Muscle of leg (tissue), 11 donors: ENCODE results near the gene DYNC1I1. TPM values are rescaled to one million over a fixed set of nuclear protein-coding genes. Genes with fewer than 3 reads are reported as not detected.

ENCODE experiments used
- DNase-seq: peaks from one replicate; pipeline ENCODE4 v3.0.0; 2013
- H3K27ac ChIP-seq: one replicate; pipeline ENCODE4 v1.5.1; 2013; ENCODE audit warnings: mild to moderate bottlenecking, low read length, control low read depth
- H3K27me3 ChIP-seq: one replicate; pipeline ENCODE4 v1.6.1; 2013; ENCODE audit warnings: low read length; ENCODE audit not compliant: control insufficient read depth, insufficient read depth
- H3K36me3 ChIP-seq: one replicate; pipeline ENCODE4 v1.6.1; 2013; ENCODE audit warnings: low read length; ENCODE audit not compliant: control insufficient read depth, insufficient read depth
- H3K4me1 ChIP-seq: one replicate; pipeline ENCODE4 v1.6.1; 2013; ENCODE audit warnings: low read length; ENCODE audit not compliant: control insufficient read depth, insufficient read depth
- H3K4me3 ChIP-seq: one replicate; pipeline ENCODE4 v1.5.1; 2013; ENCODE audit warnings: low read length, control low read depth
- H3K9me3 ChIP-seq: replicated peaks from 2 replicates; pipeline ENCODE4 v1.6.1; 2013; ENCODE audit warnings: low read depth, low read length; ENCODE audit not compliant: control insufficient read depth
- WGBS: methylation state at CpG from one replicate; pipeline ENCODE4 v1.1.5; 2013; ENCODE audit warnings: missing lambda C conversion rate; ENCODE audit not compliant: insufficient coverage; 5-methylcytosine and 5-hydroxymethylcytosine counted together
- polyA plus RNA-seq, 8 donors: library from polyadenylated mRNA; unstranded; fragments of 120-200 nt; gene quantifications; one replicate each; pipeline versions ENCODE4 v1.2.1 to v1.2.3, GENCODE V29; 2013; ENCODE audit warnings: inconsistent platforms in 1 of 8, low replicate concordance in 1 of 8; ENCODE audit not compliant: insufficient read length in 8 of 8, insufficient read depth in 1 of 8
- total RNA-seq: library from RNA; stranded (reverse); fragments of 120-200 nt; gene quantifications from one replicate; pipeline ENCODE4 v1.2.4, GENCODE V29; 2013

Gene DYNC1I1
- total and polyA plus RNA-seq, 9 donors, result 0.39 to 1.3 (median 1.0) TPM

GRCh38 chr7:96116173-96116572 lies 343.8 kb downstream of the DYNC1I1 start:
- H3K27ac ChIP-seq, result no peak overlapping the region
- WGBS, result no CpG with 5 or more reads among the region's 7 CpGs
- no peak for DNase-seq
- H3K4me3 ChIP-seq, result no peak overlapping the region
- H3K27me3 ChIP-seq, result no peaks in the 10 kb centered on the region
- H3K4me1 ChIP-seq, result no peaks in the 10 kb centered on the region
- H3K36me3 ChIP-seq, result peaks cover 5% of the 10 kb centered on the region
- H3K9me3 ChIP-seq, result no peaks in the 10 kb centered on the region

GRCh38 chr7:96118449-96119001 lies 346.2 kb downstream of the DYNC1I1 start:
- WGBS, result 50% methylated on average over 9 of the region's 13 CpGs
- Histone ChIP-seq H3K4me3 (no peak overlapping the region), H3K27me3 (no peaks in the 10 kb centered on the region), H3K4me1 (no peaks in the 10 kb centered on the region), H3K9me3 (no peaks in the 10 kb centered on the region), H3K27ac (no peak overlapping the region), H3K36me3 (peaks cover 5% of the 10 kb centered on the region)
- DNase-seq, result no peak

DNA sequence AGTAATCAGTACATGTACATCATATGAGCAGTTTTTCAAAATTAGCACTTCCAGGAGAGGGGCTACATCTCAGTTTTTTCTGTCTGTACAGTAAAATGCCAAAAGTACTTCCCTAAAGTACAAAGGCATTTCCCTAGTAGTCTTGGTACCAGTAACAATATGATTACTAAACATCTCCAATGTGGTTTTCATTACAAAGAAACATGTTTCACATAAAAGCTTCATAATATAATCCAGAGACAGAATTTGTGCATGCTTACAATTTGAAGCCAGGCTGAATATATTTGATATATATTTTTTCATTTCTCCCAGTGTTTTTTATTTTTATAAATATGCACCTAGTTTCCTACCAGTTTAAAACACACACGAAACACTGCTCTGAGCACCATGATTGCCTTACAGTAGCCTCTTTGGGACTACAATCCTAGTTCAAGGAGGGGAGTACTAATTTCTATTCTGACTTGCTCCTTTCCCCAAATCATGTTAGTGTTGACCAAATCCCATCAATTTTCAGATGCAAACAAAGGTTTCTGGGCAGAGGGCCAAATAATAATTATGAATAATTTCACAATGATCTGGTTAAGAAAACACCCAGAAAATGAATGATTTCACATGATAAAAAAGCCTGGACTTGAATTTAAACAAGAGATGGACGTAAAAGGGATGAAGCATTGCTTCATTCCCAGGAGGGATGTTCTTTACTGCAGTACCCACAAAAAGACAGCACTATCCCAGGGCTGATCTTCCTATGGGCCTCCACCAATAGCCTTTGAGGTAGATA lies 348.3 kb downstream of the DYNC1I1 start:
- Histone ChIP-seq H3K27me3 (no peaks in the 10 kb centered on the region), H3K36me3 (peaks cover 5% of the 10 kb centered on the region), H3K9me3 (no peaks in the 10 kb centered on the region), H3K4me3 (no peak overlapping the region), H3K4me1 (no peaks in the 10 kb centered on the region), H3K27ac (no peak overlapping the region)
- DNase-seq, result no peak
- WGBS, result no CpG with 5 or more reads among the region's 2 CpGs

GRCh38 chr7:96121752-96122151 lies 349.4 kb downstream of the DYNC1I1 start:
- Histone ChIP-seq H3K4me3 (no peak overlapping the region), H3K4me1 (no peaks in the 10 kb centered on the region), H3K27me3 (no peaks in the 10 kb centered on the region), H3K27ac (no peak overlapping the region), H3K9me3 (no peaks in the 10 kb centered on the region), H3K36me3 (peaks cover 5% of the 10 kb centered on the region)
- WGBS, result 79% methylated on average over 6 of the region's 6 CpGs
- DNase-seq, result no peak

DNA sequence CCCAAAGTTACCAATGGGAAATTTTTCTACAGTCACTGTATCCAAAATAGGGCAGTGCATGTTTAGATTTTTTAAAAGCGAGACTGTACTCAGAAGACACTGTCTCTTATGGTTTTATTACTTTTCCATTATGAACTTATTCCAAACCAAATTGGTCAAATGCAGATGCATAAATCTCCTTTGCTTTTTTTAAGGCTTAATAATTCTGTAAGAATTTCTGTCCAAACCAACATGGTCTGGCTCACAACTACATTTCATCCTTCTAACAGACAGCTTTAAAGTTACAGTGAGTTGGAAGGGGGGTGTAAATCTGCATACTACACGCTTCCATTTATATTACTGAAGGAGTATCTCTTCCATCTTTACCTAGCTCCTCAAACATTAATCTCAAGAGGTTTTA lies 350.4 kb downstream of the DYNC1I1 start:
- no peak for DNase-seq
- no peaks in the 10 kb centered on the region for H3K4me1 ChIP-seq
- WGBS, result no CpG with 5 or more reads among the region's 2 CpGs

DNA sequence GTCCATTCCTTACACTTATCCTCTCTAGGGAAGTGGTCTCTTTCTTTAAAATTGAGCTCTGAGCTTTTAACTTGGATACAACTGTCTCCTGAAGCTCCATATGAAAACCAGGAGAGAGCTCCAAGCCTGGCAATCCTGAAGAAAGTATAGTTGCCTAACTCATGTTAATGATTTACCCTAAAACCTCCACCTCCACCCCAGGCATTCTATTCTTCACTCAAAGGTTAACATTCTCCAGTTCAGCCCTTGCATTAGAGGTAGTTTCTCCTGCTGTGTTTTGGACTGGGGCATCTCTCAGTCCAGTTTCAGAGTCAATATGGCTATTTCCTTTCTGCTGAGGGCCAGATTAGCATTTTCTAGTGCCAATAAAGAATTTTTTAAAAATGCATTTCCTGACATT lies 354.0 kb downstream of the DYNC1I1 start:
- H3K36me3 ChIP-seq, result no peaks in the 10 kb centered on the region
- DNase-seq, result no peak
- no peaks in the 10 kb centered on the region for H3K27me3 ChIP-seq
- H3K4me1 ChIP-seq, result no peaks in the 10 kb centered on the region
- H3K4me3 ChIP-seq, result no peak overlapping the region
- no peak overlapping the region for H3K27ac ChIP-seq
- H3K9me3 ChIP-seq, result no peaks in the 10 kb centered on the region

More for the DNA sequence above, 350.4 kb downstream of the DYNC1I1 start:
- Histone ChIP-seq H3K27me3 (no peaks in the 10 kb centered on the region), H3K9me3 (no peaks in the 10 kb centered on the region), H3K27ac (no peak overlapping the region), H3K36me3 (peaks cover 5% of the 10 kb centered on the region), H3K4me3 (no peak overlapping the region)

DNA sequence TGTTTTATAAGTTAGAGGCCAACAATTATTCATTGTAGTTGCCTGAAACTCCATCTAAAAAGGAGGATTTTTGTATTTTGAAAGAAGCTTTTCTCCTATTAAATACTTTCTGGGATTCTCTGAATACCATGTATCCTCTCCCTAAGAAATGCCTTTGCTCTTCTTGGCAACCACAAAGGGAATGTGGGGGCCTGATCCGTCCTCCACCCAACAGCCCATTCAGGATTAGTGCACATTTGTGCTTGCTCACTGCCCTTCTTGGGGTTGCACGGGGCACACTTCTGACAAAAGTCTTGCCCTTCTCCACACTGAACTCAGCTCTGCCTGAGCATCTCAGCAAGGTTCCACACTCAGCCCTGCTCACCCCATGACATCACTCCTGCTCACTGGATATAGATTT lies 355.4 kb downstream of the DYNC1I1 start:
- no peaks in the 10 kb centered on the region for H3K36me3 ChIP-seq
- 94% methylated on average over 2 of the region's 2 CpGs for WGBS

GRCh38 chr7:96131525-96131924 lies 359.2 kb downstream of the DYNC1I1 start:
- no peak for DNase-seq
- H3K9me3 ChIP-seq, result no peaks in the 10 kb centered on the region
- H3K27ac ChIP-seq, result no peak overlapping the region
- 69% methylated on average over 2 of the region's 3 CpGs for WGBS
- no peaks in the 10 kb centered on the region for H3K27me3 ChIP-seq
- H3K4me3 ChIP-seq, result no peak overlapping the region
- no peaks in the 10 kb centered on the region for H3K36me3 ChIP-seq
- no peaks in the 10 kb centered on the region for H3K4me1 ChIP-seq

More for the DNA sequence above, 355.4 kb downstream of the DYNC1I1 start:
- Histone ChIP-seq H3K27me3 (no peaks in the 10 kb centered on the region), H3K4me3 (no peak overlapping the region), H3K4me1 (no peaks in the 10 kb centered on the region), H3K9me3 (no peaks in the 10 kb centered on the region), H3K27ac (no peak overlapping the region)
- DNase-seq, result peak; percentile 16

DNA sequence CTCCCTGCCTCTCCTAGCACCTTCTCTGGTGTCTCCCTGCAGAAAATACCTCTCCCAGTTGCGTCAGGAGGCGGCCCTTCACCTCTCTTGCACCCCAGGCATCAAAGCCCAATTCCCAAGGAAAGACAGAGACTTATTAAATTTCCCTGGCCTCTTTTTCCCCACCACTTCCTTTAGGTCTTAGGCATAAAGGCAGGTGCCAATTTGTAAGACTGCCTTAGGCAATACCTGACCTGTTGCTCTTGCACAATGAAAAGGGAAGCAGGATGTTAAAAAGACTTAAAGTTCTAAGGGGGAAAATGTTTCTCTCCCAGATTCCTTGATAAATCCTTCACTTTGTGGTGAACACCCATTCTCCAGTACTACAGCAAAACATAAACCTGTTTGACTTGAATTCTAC lies 362.9 kb downstream of the DYNC1I1 start:
- H3K4me3 ChIP-seq, result no peak overlapping the region
- WGBS, result 96% methylated on average over 2 of the region's 2 CpGs
- no peaks in the 10 kb centered on the region for H3K27me3 ChIP-seq
- H3K27ac ChIP-seq, result no peak overlapping the region
- H3K9me3 ChIP-seq, result no peaks in the 10 kb centered on the region
- H3K36me3 ChIP-seq, result no peaks in the 10 kb centered on the region
- no peak for DNase-seq
- no peaks in the 10 kb centered on the region for H3K4me1 ChIP-seq

DNA sequence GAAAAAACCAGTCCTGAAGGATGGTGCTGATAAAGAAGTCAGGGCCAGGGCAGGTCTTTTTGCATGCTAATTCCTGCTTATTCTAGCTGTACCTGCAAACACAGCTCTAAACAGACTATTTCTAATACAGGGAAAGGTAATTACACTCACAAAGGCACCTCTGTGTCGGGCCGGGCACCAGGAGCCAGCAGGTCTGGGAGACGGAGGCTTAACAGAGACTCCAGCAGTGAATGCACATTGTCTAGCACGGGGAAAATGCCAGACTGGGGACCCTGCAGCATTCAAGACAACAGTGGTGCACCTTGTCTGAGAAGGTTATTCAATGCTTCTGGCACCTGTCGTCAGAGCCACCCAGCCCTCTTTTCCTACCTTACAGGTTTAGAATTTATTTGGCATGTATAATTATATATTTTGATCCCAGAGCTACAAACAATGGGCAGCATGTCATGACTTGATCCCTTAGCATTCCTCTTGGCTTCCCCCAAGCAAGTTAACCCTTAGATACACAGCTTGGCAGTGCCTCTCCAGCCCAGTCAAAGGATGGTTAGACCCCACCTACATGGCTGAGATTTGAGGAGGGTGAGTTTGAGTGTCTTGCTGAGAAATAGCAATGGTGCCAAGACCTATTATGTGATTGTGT lies 364.4 kb downstream of the DYNC1I1 start:
- no peak overlapping the region for H3K4me3 ChIP-seq
- H3K27ac ChIP-seq, result no peak overlapping the region
- 92% methylated on average over 4 of the region's 5 CpGs for WGBS
- H3K4me1 ChIP-seq, result no peaks in the 10 kb centered on the region
- no peaks in the 10 kb centered on the region for H3K27me3 ChIP-seq
- DNase-seq, result no peak
- peaks cover 6% of the 10 kb centered on the region for H3K36me3 ChIP-seq
- H3K9me3 ChIP-seq, result no peaks in the 10 kb centered on the region
